HG03097 (cell line): ENCODE data around the gene HELZ2.

Experiments used
- ATAC-seq: cut with Tn5 transposase; IDR thresholded peaks from one replicate; pipeline ENCODE4 v1.9.1; 2021; ENCODE audit not compliant: unreplicated experiment, low FRiP score

The HELZ2 gene

DNA sequence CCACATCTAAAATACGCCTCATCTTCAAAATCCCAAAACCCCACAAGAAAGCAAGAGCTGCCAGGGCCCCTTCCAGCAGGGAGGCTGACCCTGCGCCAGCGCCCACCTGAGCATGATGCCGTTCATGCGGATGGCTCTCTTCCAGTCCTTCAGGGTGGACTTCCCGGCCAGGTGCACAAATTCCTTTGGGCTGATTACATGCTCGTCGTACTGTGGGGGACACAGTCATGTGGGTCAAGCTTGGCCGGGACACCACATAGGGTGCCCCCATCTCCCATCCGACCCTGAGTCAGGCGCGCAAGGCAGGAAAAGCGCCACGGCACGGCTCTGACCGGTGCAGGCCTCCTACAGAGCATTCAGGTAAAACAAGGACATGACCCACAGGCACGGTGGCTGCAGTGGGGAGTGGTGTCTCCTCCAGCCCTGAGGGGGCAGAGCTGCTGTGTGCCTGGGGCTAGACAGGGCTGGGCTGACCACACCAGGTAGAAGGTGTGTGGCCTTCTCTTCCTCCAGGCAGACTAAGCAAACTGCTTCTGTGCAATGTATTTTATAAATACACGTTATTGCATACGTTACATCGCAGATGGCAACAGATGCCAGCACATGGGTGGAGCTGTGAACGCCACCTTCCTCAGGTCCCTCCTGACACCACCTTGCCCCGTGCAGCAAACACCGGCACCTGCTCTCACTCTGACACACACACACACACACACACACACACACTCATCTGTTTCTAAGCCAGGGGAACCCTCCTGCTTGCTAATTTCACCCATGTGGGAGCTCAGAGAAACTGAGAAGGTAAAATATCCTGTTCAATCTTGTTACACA lies 23.8 kb upstream of the HELZ2 start:
- ATAC-seq, result no peak

DNA sequence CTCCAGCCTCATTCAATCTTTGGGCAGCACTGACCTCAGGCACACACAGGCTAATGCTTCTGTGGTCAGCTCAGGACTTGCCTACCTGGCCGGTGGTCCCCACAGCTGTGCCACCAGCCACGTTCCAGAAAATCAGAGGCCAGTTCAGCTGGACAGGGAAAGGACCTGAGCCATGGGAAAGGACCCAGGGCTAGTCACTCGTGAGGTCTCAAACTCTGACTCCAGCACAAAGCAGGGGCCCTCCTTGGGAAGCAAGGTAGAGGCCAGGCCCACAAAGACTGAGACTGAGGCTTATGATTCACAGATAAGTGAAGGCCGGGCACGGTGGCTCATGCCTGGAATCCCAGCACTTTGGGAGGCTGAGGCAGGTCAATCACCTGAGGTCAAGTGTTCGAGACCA lies 22.4 kb upstream of the HELZ2 start:
- ATAC-seq, result no peak

DNA sequence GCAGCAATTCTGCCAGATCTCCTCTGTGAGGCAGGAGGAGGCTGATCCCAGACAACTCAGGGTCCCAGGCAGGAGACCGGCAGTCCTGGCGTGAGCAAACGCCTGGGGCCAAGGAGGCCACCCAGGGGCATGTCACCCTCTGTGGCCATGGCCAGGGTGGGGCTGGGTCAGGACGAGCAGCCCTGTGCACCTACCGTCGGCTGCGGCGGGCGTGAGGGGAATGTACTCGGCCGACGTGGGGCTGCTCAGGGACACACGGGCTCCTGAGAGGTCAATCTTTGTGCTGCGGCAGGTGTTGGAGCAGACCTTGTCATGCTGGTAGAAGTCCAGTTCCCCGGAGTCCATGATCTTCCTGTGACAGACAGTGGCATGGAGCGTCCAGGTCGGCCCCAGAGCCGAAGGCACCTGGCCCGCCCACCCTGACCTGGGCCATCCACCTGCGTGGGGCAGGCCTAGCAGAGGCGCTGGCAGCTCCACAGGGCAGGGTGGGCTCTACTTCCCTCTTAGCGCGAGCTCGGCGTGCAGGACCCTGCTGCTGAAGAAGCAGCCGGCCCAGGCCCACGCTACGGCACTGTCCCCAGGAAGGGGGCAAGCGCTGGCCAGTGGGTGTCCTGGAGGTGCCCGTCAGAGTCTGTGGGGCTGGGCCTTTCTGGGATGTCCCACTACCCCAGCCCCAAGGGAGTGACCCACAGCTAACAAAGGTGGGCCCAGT lies 21.5 kb upstream of the HELZ2 start:
- no peak for ATAC-seq

DNA sequence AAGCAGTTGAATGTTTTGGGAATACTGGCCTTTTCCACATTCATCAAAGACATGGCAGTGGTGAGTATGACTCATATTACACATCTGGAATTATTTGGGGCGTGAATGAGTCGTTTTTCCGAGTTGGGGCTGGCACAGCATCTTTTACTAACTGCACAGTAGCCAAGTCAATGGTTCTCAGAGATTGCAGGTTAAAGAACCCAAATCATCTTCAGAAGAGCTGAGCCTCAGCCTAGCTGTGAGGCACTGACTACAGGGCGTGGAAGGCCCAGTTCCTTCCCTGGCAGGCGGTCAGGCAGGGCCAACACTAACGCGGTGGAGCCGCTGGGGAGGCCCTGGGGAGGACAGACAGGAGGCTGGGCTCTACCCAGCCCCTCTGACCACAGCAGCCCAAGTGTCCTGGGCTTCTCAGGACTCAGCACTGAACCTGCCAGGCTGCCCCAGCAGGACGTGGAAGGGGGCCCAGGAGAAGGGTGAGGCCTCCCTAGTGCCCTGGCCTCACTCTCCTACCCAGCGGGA lies 20.1 kb upstream of the HELZ2 start:
- ATAC-seq, result no peak

DNA sequence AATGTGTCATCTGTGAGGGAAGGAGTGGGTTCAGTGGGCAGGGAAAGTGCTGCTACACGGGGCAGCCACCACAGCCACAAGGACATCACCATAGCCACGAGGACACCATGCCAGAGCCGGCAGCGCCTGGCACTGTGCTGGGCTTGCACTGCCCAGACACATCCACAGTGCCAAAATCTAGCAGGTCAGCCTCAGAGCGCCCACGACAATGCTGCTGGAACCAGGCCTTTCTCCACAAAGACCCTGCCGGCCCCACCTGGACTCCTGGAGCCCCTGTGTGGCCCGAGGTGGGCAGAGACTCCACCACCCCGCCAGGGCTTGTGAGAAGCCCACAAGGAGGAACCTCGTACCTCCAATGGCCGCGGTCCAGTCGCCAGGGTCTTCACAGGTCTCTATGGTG lies 18.6 kb upstream of the HELZ2 start:
- ATAC-seq, result no peak

DNA sequence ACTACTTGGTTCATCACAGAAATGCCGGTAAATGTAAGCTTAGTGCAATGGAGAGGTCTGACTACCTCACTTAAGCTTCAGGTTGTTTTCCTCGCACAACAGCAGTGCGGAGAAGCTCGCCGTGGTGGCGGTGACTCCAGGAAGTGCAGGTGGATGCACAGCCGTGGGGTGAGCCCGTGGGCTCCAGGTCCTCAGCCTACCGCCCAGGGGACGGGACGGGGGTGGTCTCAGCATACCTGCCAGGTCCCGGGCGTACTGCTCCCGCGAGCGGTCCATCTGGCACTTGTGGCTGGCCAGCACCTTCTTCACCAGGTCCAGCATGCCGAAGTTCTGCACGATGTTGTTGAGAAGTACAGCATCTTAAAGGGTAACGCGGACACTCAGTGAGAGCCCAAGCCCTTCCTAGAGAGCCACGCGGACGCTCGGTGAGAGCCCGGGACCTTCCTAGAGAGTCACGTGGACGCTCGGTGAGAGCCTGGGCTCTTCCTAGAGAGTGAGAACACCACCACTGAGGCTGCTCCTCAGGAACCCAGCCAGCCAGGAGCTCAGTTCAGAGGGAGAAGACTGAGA lies 17.8 kb upstream of the HELZ2 start:
- ATAC-seq, result no peak

DNA sequence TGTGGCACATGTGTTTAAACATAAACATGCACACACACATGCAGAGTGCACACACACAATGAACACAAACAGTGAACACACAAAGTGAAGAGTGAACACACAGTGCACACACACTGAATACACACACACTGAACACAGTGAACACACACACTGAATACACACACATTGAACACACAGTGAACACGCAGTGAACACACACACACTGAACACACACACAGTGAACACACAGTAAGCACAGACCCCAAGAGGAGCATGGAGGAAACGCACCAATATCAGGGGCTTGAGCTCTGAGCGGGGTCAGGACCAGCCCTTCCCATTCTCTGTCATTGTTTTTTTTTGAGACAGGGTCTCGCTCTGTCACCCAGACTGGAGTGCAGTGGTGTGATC lies 17.1 kb upstream of the HELZ2 start:
- ATAC-seq, result no peak

DNA sequence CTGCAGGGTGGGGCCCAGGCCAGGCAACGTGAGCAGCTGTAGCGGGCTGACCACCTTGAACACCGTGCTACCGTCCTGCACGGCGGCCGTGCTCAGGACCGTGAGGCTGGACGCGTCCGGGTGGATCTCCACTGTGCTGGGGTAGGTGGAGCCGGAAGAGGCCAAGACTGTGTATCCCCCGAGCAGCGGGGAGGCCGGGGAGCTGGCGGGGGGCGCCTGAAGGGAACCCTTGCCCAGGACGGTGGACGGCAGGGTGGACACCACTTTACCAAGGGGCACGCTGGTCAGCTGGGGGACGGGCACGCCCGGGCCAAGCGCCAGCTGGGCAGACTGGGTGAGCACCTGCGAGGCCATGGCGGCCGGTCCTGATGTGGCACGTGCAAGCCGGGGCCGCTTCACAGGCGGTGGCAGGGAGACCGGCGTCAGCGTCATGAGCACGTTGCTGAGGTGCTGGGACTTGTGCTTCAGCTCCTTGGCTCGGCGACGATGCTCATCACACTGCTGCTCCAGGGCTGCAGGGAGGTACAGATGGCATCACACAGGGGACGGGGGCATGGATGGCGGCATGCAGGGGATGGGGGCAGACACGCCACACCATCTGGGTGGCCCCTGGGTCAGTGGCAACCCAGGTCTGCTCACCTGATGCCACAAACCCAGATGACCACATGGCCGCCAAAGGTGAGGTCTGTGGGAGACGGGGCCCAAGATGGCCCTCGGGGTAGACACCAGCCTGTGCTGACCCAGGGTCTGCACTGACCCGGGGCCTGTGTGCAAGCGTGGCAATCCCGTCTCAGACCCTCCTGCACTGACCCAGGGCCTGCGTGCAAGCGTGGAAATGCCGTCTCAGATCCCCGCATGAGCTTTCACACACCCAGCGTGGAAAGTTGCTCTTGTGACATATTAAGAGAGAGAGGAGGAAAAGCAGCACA lies 16.4 kb upstream of the HELZ2 start:
- no peak for ATAC-seq

DNA sequence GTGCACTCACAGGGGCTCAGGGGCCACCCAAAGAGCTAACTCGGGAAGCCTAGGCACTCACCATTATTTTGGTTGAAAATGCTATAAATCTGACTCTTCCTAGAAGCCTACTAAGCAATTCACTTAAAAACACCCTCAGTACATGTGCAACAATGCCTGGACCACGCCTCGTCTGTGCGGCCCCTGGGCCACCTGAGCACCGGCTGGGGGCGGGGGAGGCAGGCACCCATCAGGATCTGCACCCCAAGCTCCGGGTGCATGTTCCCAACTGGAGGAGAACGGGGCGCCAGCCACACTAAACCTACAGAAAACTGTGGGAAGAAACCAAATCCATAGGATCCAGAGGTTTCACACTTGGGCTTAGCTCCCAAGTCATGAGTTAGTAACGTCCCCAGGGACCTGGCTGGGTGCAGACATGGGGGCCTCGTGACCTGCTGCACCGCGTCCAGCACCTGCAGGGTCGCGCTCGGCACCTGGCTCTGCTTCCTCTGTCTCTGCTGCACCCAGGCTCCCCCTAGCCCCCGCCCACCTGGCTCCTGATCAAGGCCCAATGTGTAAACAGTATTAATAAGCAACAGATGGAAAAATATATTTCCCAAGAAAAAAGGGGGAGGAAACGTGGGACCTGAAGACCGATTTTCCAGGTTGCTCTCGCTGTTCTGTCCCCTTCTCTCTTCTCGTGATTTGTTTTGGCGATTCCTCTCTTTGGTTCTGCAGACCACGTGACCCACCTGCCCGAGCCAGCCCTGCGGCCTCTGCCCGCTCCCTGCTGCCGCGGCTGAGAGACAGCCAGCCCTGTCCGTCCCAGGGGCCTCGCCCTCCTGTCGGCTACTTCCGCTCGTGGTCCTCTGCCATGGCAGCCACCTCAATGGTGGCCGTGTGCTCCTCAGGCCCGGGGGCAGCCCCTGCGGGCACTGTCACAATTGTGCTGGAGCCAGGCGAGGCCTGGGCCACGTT lies 15.5 kb upstream of the HELZ2 start:
- ATAC-seq, result no peak

DNA sequence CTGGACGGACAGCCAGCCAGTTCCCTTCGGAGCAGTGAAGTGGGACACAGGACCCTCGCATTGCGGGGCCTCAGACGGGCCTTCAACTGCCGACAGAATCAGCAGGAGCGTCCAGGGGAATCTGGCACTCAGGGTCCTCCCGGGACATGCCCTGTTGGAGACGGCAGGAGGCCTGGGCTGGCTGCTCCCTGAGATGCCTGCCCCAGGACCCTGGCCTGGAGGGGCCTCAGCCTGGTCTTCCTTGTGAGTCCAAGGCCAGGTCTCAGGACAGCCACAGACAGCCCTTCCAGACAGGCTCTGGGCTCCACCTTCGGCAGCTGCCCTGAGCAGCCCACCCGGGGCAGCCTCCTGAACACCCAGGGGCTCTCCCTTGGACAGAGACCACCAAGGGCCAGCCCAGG lies 14.6 kb upstream of the HELZ2 start:
- no peak for ATAC-seq

DNA sequence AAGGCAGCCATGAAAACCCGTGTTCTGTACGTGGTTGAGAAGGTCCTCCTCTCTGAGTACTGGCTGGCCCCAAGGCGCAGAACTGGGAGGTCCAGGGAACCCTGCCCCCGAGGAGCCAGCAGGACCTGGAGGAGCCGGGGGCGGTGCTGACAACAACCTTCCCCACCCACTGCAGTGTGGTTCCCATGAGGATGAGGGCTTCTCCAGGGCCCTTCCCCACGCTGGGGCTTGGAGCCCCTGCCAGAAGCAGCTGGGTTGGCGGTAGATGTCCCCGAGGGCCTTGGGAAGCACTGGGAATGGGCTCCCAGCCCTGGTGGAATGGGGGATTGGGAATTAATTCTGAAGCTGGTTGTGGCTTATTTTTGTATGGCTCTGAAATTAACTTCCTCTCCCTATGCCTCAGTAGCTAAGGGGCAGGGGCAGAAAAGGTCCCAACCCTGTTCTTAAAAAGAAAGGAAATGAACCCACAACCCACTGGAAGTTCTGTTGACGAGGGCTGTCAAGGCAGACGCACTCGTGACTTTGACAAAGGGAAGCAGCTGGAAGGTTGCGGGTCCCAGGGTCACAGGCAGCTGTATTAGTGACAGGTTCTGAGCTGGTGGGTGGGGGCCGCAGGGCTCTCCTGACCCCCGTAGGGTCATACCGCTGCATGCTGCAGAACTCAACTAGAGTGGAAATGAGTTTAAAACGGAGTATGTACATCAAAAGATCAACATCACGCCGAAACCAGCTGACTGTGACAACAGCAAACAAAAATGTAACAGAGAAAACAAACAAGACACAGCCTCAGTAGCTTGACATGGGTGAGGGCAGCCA lies 13.9 kb upstream of the HELZ2 start:
- no peak for ATAC-seq

DNA sequence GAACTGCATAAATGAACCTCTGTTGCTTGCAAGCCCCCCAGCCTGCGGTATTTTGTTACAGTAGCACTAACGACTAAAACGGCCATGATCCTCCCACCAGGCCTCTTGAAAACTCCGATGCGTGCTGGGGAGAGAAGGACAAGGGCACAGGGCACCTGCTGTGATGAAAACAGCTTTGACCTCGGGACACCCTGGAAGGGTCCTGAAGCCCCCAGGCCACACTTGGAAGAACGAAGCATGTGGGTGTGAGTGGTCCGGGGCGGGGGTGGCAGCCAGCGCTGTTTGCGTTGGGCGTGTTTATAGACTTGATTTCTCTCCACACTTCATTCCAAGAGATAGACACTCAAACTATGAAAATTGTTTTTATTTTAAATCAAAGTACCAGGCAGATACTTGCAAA lies 13.2 kb upstream of the HELZ2 start:
- ATAC-seq, result no peak

DNA sequence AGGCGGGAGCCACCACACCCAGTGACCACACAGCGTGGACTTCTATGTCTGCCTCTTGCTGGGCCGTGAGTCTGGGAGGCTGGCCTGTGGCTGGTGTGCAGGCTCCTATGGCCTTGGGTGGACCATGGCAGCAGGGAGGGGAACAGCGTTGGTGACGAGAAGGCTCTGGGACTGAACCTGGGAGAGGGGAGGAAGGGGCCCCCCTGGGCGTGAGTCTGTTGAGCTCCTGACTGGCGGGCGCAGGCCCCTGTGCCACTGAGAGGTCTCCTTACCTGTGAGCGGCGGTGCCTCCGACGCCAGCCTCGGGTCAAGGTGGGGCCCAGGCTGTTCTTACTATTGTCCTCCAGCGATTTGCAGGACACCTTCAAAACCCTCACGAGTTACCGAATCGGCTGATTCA lies 12.8 kb upstream of the HELZ2 start:
- no peak for ATAC-seq

DNA sequence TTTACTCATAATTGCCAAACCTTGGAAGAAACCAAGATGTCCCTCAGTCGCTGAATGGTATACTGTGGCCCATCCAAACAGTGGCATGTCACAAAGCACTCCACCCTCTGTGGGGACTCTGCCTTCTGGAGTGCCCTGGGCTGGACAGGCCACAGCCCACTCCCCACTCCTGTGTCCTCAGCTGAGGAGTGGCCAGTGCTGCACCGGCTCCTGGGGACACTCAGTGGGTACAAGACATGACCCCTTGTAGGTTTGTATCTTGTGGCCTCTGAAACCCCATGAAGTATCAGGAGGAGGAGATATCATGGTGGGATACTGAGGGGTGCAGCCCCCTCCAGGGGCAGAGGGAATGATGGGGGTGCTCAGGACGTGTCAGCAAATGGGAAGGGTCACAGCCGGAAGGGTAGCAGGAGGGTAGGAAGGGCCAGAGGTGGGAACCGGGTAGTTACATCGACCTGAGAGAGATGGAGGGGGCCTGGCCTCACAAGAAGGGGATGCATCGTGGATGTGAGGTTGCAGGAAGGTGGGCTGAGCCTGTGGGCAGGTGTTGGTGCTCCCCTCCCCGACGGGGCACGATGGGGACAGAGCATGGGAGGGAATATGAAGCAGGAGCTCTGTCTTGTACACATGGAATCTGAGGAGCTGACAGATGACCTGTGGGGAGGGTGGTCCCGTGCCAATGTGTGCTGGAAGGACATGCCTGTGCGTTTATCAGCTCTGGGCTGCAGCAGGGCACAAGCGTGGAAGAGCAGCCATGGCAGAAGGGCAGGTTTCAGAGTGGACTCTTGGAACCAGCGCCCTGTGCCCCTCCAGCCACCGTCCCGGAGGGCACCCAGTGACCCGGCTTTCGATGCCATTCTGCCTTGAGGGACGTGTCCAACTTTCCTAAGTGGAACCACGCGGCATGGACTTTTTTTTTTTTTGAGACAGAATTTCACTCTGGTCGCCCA lies 11.9 kb upstream of the HELZ2 start:
- ATAC-seq, result no peak

DNA sequence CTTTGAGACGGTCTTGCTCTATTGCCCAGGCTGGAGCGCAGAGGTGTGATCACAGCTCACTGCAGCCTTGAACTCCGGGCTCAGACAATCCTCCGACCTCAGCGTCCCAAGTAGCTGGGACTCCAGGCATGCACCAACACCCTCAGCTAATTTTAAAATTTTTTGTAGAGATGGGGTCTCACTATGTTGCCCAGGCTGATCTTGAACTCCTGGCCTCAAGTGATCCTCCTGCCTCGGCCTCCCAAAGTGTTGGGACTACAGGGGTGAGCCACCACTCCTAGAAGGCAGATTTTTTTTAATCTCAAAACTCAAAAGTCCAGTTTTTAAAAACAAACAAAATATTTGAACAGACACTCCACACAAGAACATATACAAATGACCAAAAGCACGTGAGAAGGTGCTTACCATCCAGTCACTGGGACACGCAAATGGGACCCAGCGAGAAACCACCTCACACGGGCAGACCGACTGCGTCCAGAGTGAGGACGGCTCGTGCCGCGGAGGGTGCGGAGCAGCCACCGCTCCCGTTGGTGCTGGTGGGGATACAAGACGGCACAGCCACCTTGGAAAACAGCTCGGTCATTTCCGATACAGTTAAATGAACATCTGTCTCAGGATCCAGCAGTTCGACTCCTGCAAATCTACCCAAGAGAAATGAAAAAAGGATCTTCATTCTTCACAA lies 8.5 kb upstream of the HELZ2 start:
- ATAC-seq, result no peak

DNA sequence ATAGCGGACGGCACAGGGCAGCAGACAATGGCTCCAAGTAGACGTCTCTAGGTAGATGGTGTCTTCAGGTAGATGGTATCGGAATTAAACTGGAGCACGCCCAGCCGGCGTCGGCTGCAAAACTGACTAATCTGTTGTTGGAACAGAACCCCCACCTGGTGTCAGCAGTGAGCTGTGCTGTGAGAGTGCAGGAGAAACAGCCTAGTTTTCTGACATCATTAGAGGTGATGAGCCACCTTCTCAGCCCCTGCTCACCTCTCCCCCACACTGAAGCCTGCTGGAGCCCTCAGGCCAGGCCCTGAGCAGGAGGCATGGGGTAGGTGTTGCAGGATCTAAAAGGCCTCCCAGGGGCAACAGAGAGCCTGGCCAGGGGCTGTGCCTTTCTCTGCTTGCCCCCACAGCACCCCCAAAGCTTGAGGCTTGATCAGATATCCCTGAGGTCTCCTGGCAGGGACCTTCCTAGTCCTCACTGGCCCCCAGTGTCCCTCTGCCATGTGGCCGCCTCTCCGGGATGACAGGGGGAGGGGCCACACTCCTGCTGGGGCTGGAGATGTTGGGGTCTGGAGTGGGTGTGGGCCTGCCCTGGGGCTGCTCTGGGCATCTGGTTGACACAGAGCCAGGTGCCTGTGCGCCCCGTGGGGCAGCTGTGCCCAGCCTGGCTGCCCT lies 6.9 kb upstream of the HELZ2 start:
- no peak for ATAC-seq
